ENCODE results near the gene RPS15. TPM values are rescaled to one million over a fixed set of nuclear protein-coding genes. Genes with fewer than 3 reads are reported as not detected.

RPS15 gene
- total and polyA plus RNA-seq, 2 donors (not counting 3 experiments of a cell fraction or from before 2014, with no cell fraction given) = 1,260 to 3,270 TPM

DNA sequence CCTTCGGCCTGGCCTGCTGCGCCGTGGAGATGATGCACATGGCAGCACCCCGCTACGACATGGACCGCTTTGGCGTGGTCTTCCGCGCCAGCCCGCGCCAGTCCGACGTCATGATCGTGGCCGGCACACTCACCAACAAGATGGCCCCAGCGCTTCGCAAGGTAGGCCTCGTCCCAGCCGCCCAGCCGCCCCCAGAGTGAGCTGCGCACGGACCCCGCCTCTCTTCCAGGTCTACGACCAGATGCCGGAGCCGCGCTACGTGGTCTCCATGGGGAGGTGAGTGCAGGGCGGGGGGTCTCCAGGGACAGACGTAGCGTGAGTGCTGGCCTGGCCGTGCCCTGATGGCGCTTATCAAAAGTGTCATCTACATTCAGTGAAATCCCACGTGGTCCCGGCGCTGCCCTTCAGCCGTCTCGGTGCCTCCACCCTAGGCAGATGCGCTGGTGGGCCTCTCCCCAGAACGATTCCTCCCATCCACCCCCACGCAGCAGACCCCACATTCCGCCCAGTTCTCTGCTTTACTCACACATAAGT is 47.2 kb upstream of the RPS15 start:
- no peak for FAIRE-seq
- ChIA-PET CTCF (no interaction called here), POLR2A (no interaction called here)
- Histone ChIP-seq H3K27me3 (ENCODE audit: control insufficient read depth in 2 of 2, insufficient read depth in 2 of 2, low read length in 2 of 2) (no peaks in the 10 kb centered on the region), H3K36me3 (ENCODE audit: control insufficient read depth in 2 of 2, extremely low read depth in 1 of 2, insufficient read depth in 2 of 2, low read length in 2 of 2) (peaks cover 3 to 28% of the 10 kb centered on the region in 2 experiments), H4K20me1 (replicated peaks; ENCODE audit: control insufficient read depth, extremely low read depth, insufficient read depth, low read length) (no peaks in the 10 kb centered on the region), H3K79me2 (ENCODE audit: control insufficient read depth, insufficient read depth, low read length) (no peaks in the 10 kb centered on the region), H3K4me1 (ENCODE audit: control insufficient read depth, extremely low read depth, insufficient read depth, low read length) (no peaks in the 10 kb centered on the region), H2AFZ (ENCODE audit: low read depth, low read length) (no peak overlapping the region), H3K9me3 (replicated peaks; ENCODE audit: control insufficient read depth, insufficient read depth, low read length) (no peaks in the 10 kb centered on the region), H3K27ac (ENCODE audit: insufficient read depth, low read depth, low read length) (no peak overlapping the region), H3K4me3 (replicated peaks in 1 of 3; ENCODE audit: insufficient read depth in 1 of 3, low read depth in 1 of 3, low read length in 3 of 3) (no peak overlapping the region), H3K9me1 (replicated peaks; ENCODE audit: control insufficient read depth, extremely low read depth, insufficient read depth, low read length) (no peaks in the 10 kb centered on the region), H3K9ac (replicated peaks; ENCODE audit: extremely low read depth, insufficient read depth, low read length) (no peak overlapping the region), H3K4me2 (ENCODE audit: insufficient read depth, low read length) (no peak overlapping the region)
- dilution Hi-C loops (cut with MboI; ENCODE audit: extremely low pct_ligation_motif_present, low sequenced_read_pairs) = no loop called here
- intact Hi-C loops (cut with micrococcal nuclease) = no loop called here
- TF ChIP-seq MYC (IDR thresholded peaks at IDR 0.05; ENCODE audit: low read depth, low read length) = no peak
- no TSS peak for BruUV-seq (replicated peaks)
- no peak for DNase-seq (ENCODE audit: low read depth, low spot score)

DNA sequence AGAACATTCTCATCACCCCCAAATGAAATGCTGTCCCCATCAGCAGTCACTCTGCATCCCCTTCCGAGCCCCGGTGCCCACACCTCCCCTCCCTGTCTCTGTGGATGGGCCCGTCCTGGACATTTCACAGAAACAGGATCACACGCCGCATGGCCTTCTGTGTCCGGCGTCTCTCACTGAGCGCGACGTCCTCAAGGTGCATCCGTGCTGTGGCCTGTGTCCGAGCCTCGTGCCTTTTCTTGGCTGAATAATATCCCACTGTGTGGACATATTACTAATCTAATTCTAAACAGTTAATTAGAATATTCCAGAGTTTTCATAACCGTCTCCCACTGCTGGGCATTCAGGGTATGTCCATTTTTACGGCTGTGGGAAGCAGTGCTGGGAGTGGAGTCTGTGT is 45.8 kb upstream of the RPS15 start:
- dilution Hi-C loops (cut with MboI; ENCODE audit: extremely low pct_ligation_motif_present, low sequenced_read_pairs) = no loop called here
- Histone ChIP-seq H3K9ac (replicated peaks; ENCODE audit: extremely low read depth, insufficient read depth, low read length) (no peak overlapping the region), H3K4me1 (ENCODE audit: control insufficient read depth, extremely low read depth, insufficient read depth, low read length) (no peaks in the 10 kb centered on the region), H3K4me2 (ENCODE audit: insufficient read depth, low read length) (no peak overlapping the region), H3K9me1 (replicated peaks; ENCODE audit: control insufficient read depth, extremely low read depth, insufficient read depth, low read length) (no peaks in the 10 kb centered on the region), H4K20me1 (replicated peaks; ENCODE audit: control insufficient read depth, extremely low read depth, insufficient read depth, low read length) (no peaks in the 10 kb centered on the region), H2AFZ (ENCODE audit: low read depth, low read length) (no peak overlapping the region), H3K27me3 (ENCODE audit: control insufficient read depth in 2 of 2, insufficient read depth in 2 of 2, low read length in 2 of 2) (no peaks in the 10 kb centered on the region), H3K36me3 (ENCODE audit: control insufficient read depth in 2 of 2, extremely low read depth in 1 of 2, insufficient read depth in 2 of 2, low read length in 2 of 2) (peaks cover 3 to 28% of the 10 kb centered on the region in 2 experiments), H3K79me2 (ENCODE audit: control insufficient read depth, insufficient read depth, low read length) (no peaks in the 10 kb centered on the region), H3K9me3 (replicated peaks; ENCODE audit: control insufficient read depth, insufficient read depth, low read length) (no peaks in the 10 kb centered on the region), H3K27ac (ENCODE audit: insufficient read depth, low read depth, low read length) (no peak overlapping the region), H3K4me3 (replicated peaks in 1 of 3; ENCODE audit: insufficient read depth in 1 of 3, low read depth in 1 of 3, low read length in 3 of 3) (no peak overlapping the region)
- BruUV-seq (replicated peaks) = no TSS peak
- CTCF ChIA-PET = no interaction called here
- no peak for DNase-seq (ENCODE audit: low read depth, low spot score)
- TF ChIP-seq, protein P1, sequence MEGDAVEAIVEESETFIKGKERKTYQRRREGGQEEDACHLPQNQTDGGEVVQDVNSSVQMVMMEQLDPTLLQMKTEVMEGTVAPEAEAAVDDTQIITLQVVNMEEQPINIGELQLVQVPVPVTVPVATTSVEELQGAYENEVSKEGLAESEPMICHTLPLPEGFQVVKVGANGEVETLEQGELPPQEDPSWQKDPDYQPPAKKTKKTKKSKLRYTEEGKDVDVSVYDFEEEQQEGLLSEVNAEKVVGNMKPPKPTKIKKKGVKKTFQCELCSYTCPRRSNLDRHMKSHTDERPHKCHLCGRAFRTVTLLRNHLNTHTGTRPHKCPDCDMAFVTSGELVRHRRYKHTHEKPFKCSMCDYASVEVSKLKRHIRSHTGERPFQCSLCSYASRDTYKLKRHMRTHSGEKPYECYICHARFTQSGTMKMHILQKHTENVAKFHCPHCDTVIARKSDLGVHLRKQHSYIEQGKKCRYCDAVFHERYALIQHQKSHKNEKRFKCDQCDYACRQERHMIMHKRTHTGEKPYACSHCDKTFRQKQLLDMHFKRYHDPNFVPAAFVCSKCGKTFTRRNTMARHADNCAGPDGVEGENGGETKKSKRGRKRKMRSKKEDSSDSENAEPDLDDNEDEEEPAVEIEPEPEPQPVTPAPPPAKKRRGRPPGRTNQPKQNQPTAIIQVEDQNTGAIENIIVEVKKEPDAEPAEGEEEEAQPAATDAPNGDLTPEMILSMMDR (IDR thresholded peaks at IDR 0.05; ENCODE audit: extremely low read depth in 1 of 2, insufficient read depth in 1 of 2, low read depth in 1 of 2, low read length in 2 of 2) = no peak
- TF ChIP-seq EZH2 (IDR thresholded peaks at IDR 0.05; ENCODE audit: borderline replicate concordance, low read depth, low read length, severe bottlenecking) (no peak), GATA2 (IDR thresholded peaks at IDR 0.05; ENCODE audit: insufficient read depth, insufficient read length, low read depth, low read length) (no peak), MYC (IDR thresholded peaks at IDR 0.05; ENCODE audit: low read depth, low read length) (no peak), JUN (IDR thresholded peaks at IDR 0.05; ENCODE audit: borderline replicate concordance, insufficient read depth, insufficient read length, low read depth) (no peak), POLR2AphosphoS5 (IDR thresholded peaks at IDR 0.05; ENCODE audit: insufficient read depth, low read depth, low read length) (no peak), FOS (IDR thresholded peaks at IDR 0.05; ENCODE audit: borderline replicate concordance, insufficient read depth, low read length) (no peak), POLR2A (IDR thresholded peaks at IDR 0.05; ENCODE audit: low read depth, low read length) (no peak)
- TF ChIP-seq, protein P2, sequence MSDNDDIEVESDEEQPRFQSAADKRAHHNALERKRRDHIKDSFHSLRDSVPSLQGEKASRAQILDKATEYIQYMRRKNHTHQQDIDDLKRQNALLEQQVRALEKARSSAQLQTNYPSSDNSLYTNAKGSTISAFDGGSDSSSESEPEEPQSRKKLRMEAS (IDR thresholded peaks at IDR 0.05; ENCODE audit: insufficient read depth, insufficient read length) = no peak
- no peak for FAIRE-seq
- intact Hi-C loops (cut with micrococcal nuclease) = no loop called here
- POLR2A ChIA-PET = no interaction called here
